ENCODE measurements around the gene RPAIN. TPM values are rescaled to one million over a fixed set of nuclear protein-coding genes. Genes with fewer than 3 reads are reported as not detected.
A peak's percentile ranks its signal among the peaks of the same experiment; 100 is the strongest.

RPAIN gene
- total and polyA plus RNA-seq, 2 of the 13 experiments (the other 11 are each of a cell fraction or from before 2014, with no cell fraction given), result 42.1 to 58.5 TPM

DNA sequence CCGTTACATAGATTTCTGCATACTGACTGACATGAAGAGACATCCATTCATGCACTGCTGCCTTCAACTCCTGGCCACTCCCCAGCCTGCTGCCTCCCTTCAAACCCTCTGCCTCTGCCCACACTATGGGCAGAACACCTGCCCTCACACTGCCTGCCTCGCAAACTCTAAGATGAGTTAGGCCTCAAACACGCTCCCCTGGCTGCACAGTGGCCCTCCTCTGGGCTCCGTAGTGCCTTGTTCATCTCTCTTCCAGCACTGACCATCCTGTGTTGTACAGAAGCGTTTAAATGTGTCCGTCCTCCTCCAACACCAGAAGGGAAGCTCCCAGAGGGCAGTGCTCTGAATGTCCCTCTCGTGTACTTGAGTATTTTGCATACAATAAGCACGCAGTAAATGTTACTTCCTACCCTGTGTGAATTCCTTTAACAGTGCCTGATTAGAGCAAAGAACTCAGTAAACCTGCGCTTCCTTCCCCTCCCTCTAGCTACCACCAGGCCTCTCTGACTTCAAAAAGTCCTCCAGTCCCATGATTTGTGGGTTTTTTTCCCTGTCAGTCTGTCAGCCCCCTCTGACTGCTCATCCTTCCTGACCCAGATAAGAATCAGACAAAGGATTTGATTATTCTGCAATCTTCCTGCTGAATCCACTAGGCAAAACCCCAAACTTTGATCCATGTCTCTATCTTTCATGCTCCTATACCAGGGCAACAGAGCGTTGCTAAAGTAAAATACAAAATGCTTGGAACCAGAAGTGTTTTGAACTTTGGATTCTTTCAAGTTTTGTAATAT lies 44.9 kb downstream of the RPAIN start (continued):
- TF ChIP-seq, protein P1, sequence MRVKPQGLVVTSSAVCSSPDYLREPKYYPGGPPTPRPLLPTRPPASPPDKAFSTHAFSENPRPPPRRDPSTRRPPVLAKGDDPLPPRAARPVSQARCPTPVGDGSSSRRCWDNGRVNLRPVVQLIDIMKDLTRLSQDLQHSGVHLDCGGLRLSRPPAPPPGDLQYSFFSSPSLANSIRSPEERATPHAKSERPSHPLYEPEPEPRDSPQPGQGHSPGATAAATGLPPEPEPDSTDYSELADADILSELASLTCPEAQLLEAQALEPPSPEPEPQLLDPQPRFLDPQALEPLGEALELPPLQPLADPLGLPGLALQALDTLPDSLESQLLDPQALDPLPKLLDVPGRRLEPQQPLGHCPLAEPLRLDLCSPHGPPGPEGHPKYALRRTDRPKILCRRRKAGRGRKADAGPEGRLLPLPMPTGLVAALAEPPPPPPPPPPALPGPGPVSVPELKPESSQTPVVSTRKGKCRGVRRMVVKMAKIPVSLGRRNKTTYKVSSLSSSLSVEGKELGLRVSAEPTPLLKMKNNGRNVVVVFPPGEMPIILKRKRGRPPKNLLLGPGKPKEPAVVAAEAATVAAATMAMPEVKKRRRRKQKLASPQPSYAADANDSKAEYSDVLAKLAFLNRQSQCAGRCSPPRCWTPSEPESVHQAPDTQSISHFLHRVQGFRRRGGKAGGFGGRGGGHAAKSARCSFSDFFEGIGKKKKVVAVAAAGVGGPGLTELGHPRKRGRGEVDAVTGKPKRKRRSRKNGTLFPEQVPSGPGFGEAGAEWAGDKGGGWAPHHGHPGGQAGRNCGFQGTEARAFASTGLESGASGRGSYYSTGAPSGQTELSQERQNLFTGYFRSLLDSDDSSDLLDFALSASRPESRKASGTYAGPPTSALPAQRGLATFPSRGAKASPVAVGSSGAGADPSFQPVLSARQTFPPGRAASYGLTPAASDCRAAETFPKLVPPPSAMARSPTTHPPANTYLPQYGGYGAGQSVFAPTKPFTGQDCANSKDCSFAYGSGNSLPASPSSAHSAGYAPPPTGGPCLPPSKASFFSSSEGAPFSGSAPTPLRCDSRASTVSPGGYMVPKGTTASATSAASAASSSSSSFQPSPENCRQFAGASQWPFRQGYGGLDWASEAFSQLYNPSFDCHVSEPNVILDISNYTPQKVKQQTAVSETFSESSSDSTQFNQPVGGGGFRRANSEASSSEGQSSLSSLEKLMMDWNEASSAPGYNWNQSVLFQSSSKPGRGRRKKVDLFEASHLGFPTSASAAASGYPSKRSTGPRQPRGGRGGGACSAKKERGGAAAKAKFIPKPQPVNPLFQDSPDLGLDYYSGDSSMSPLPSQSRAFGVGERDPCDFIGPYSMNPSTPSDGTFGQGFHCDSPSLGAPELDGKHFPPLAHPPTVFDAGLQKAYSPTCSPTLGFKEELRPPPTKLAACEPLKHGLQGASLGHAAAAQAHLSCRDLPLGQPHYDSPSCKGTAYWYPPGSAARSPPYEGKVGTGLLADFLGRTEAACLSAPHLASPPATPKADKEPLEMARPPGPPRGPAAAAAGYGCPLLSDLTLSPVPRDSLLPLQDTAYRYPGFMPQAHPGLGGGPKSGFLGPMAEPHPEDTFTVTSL (CRISPR knock-in tag; IDR thresholded peaks at IDR 0.05; ENCODE audit: borderline replicate concordance), result peak; percentile 44; the same call in 1 of the 2 replicates
- TF ChIP-seq ZFX (CRISPR knock-in tag; IDR thresholded peaks at IDR 0.05; ENCODE audit: low read depth), result peak; percentile 76
- TF ChIP-seq NAIF1 (CRISPR knock-in tag; IDR thresholded peaks at IDR 0.05; ENCODE audit: borderline replicate concordance), result peak; percentile 57; the same call in 1 of the 2 replicates
- 0 out of 2 replicates have a peak, but pooled peaks have one; percentile 21 for TF ChIP-seq ZKSCAN8 (CRISPR knock-in tag; IDR thresholded peaks at IDR 0.05; ENCODE audit: borderline replicate concordance)
- TF ChIP-seq MEIS2 (CRISPR knock-in tag; IDR thresholded peaks at IDR 0.05), result peak; percentile 67; the same call in 1 of the 2 replicates
- peak; percentile 43; the same call in 1 of the 2 replicates for TF ChIP-seq GATAD2A (CRISPR knock-in tag; IDR thresholded peaks at IDR 0.05)
- TF ChIP-seq SIN3A (IDR thresholded peaks at IDR 0.05; ENCODE audit: borderline replicate concordance, low read depth, low read length), result peak; percentile 73; the same call in 1 of the 2 replicates
- TF ChIP-seq, protein P2, sequence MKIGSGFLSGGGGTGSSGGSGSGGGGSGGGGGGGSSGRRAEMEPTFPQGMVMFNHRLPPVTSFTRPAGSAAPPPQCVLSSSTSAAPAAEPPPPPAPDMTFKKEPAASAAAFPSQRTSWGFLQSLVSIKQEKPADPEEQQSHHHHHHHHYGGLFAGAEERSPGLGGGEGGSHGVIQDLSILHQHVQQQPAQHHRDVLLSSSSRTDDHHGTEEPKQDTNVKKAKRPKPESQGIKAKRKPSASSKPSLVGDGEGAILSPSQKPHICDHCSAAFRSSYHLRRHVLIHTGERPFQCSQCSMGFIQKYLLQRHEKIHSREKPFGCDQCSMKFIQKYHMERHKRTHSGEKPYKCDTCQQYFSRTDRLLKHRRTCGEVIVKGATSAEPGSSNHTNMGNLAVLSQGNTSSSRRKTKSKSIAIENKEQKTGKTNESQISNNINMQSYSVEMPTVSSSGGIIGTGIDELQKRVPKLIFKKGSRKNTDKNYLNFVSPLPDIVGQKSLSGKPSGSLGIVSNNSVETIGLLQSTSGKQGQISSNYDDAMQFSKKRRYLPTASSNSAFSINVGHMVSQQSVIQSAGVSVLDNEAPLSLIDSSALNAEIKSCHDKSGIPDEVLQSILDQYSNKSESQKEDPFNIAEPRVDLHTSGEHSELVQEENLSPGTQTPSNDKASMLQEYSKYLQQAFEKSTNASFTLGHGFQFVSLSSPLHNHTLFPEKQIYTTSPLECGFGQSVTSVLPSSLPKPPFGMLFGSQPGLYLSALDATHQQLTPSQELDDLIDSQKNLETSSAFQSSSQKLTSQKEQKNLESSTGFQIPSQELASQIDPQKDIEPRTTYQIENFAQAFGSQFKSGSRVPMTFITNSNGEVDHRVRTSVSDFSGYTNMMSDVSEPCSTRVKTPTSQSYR (CRISPR knock-in tag; IDR thresholded peaks at IDR 0.05; ENCODE audit: borderline replicate concordance), result no peak
- TF ChIP-seq KDM2A (CRISPR knock-in tag; IDR thresholded peaks at IDR 0.05; ENCODE audit: borderline replicate concordance, low read depth), result 0 out of 2 replicates have a peak, but pooled peaks have one; percentile 22
- TF ChIP-seq, protein P3, sequence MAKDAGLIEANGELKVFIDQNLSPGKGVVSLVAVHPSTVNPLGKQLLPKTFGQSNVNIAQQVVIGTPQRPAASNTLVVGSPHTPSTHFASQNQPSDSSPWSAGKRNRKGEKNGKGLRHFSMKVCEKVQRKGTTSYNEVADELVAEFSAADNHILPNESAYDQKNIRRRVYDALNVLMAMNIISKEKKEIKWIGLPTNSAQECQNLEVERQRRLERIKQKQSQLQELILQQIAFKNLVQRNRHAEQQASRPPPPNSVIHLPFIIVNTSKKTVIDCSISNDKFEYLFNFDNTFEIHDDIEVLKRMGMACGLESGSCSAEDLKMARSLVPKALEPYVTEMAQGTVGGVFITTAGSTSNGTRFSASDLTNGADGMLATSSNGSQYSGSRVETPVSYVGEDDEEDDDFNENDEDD (CRISPR knock-in tag; IDR thresholded peaks at IDR 0.05; ENCODE audit: borderline replicate concordance), result peak; percentile 12; the same call in 1 of the 2 replicates
- peak; percentile 55 for TF ChIP-seq CEBPG (CRISPR knock-in tag; IDR thresholded peaks at IDR 0.05)
- TF ChIP-seq ZNF235 (CRISPR knock-in tag; IDR thresholded peaks at IDR 0.05; ENCODE audit: borderline replicate concordance), result no peak
- peak; percentile 56; the same call in 1 of the 2 replicates for TF ChIP-seq ETV5 (CRISPR knock-in tag; IDR thresholded peaks at IDR 0.05; ENCODE audit: borderline replicate concordance)
- peak; percentile 40 for TF ChIP-seq SOX13 (IDR thresholded peaks at IDR 0.05)
- TF ChIP-seq SOX13 (CRISPR knock-in tag; conservative IDR thresholded peaks at IDR 0.05 in 1 of 2, IDR thresholded peaks at IDR 0.05 in 1 of 2), result peak in 1 of 2 experiments; percentile 75; a peak in 2 of 4 replicates
- TF ChIP-seq, protein P4, sequence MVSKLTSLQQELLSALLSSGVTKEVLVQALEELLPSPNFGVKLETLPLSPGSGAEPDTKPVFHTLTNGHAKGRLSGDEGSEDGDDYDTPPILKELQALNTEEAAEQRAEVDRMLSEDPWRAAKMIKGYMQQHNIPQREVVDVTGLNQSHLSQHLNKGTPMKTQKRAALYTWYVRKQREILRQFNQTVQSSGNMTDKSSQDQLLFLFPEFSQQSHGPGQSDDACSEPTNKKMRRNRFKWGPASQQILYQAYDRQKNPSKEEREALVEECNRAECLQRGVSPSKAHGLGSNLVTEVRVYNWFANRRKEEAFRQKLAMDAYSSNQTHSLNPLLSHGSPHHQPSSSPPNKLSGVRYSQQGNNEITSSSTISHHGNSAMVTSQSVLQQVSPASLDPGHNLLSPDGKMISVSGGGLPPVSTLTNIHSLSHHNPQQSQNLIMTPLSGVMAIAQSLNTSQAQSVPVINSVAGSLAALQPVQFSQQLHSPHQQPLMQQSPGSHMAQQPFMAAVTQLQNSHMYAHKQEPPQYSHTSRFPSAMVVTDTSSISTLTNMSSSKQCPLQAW (CRISPR knock-in tag; IDR thresholded peaks at IDR 0.05), result no peak
